Activated gamma-delta T cell treated with Interleukin-2 at 50 U/mL for 16 hours (primary cell): ENCODE data around the gene DNASE1L3.
"Not testable (repeated sequence)": the region's sequence is repeated elsewhere in the genome, so short reads cannot be mapped to it uniquely, and the experiment has no call there.

ENCODE experiments used
- DNase-seq: peaks from one replicate; pipeline ENCODE4 v3.0.0-alpha.2; 2020

The DNASE1L3 gene

GRCh38 chr3:58234516-58234931 lies 23.8 kb upstream of the DNASE1L3 start:
- DNase-seq = no peak

- DNase-seq = no peak
Measured at GRCh38 chr3:58231666-58232065, 20.9 kb upstream of the DNASE1L3 start.

DNA sequence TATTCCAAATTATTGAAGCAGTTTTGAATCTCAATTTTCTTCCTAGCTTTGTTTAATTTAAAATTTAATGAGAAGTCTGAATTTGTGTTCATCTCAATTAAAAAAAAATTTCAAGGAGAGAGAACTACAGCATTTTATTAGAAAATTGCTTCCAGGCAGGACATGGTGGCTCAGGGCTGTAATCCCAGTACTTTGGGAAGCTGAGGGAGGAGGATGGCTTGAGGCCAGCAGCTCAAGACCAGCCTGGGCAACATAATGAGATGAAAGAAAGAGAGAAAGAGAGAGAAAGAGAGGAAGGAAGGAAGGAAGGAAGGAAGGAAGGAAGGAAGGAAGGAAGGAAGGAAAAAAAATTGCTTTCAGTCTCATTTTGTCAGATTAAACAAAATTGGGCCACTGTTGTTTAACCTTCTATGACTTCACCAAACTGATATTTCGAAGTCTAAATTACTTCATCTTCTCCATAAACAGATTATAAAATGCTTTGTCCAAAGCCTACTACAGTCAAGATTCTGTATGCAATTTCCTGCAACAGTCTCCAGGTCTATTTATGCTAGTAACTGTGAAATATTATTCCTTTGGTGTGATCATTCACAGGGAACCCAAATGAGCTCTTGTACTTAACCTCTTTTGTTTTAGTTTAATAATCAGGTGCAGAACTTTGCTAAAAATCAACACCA lies 20.2 kb upstream of the DNASE1L3 start:
- no peak for DNase-seq

- not testable (repeated sequence) for DNase-seq
Measured at GRCh38 chr3:58227933-58228332, 17.2 kb upstream of the DNASE1L3 start.

GRCh38 chr3:58223855-58224254 lies 13.1 kb upstream of the DNASE1L3 start:
- DNase-seq = no peak

DNA sequence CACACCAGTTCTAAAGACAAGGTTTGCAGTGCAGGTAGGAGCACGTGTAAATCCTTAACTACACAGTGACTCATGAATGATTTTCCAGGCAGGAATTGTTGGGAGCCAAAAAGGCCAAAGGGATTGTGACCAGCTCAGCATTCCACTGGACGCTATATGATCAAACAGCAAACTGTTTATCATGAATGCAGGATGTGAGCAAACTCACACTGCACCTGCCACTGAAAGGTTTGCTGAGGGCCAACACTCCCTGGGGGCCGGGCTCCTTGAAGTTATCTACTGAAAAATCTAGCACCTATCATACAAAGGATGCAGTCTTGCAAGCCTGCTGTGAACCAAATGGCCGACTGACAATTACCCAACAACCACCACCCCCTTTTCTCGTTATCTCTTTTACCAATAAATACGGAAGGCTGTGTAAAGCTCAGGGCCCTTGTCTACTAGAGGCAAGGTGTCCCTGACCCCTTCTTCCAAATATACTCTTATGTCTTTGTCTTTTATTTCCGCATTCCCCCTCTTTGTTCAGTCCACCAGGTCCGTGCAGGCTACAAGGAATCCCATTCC lies 11.5 kb upstream of the DNASE1L3 start:
- DNase-seq = no peak

GRCh38 chr3:58218904-58219303 lies 8.1 kb upstream of the DNASE1L3 start:
- DNase-seq = no peak

DNA sequence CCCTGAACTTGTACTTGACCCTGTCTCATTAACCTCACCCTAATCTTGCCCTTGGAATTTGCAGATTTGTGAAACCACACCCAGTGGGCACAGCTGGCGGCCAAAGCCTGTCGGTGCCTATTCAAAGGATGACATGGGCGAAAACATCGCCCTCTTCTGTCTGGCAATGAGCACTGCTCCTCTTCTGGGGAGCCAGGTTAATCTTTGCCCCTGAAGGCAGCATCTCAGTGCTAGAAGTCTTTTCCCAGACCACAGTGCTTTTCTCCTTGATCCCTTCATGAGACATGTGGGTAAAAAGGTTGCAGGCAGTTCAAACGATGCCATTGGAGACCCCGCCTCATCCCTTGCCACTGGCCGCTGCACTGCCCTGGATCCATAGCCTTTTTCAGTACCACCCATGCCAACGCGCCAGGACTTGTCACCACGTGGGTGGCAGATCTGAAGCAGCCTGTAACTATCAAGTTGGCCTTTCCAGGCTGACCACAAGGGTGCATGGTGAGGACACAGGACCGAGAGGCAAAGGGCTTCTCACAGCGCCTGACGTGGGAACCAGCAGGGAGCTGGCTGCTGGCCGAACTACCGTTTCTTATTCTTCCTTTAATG lies 6.5 kb upstream of the DNASE1L3 start:
- peak; percentile 52 for DNase-seq

- DNase-seq = no peak
Measured at GRCh38 chr3:58216496-58217195, 5.9 kb upstream of the DNASE1L3 start.

DNA sequence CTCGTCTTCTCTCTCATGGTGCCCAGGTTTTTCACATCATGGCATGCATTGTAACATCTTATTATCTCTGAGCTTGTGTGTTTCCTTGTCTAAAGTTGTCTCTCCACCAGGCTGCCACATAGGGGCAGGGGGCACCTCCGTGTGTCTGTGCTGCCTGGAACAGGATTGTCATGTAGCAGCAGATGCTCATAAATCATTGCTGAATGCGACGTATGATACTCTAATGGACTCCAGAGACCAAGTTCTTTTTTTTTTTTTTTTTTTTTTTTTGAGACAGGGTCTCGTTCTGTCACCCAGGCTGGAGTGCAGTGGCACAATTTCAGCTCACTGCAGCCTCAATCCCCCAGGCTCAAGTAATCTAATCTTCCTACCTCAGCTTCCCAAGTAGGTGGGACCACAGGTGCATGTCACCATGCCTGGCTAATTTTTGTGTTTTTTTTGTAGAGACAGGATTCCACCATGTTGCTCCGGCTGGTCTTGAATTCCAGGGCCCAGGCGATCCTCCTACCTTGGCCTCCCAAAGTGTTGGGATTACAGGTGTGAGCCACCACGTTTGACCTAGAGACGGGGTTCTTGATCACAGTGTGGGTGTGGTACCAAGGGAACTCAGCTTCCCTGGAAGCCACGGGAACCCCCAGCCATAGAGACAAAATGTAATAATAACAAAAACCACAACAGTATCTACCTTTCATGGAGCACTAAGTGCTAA lies 4.7 kb upstream of the DNASE1L3 start:
- no peak for DNase-seq

DNA sequence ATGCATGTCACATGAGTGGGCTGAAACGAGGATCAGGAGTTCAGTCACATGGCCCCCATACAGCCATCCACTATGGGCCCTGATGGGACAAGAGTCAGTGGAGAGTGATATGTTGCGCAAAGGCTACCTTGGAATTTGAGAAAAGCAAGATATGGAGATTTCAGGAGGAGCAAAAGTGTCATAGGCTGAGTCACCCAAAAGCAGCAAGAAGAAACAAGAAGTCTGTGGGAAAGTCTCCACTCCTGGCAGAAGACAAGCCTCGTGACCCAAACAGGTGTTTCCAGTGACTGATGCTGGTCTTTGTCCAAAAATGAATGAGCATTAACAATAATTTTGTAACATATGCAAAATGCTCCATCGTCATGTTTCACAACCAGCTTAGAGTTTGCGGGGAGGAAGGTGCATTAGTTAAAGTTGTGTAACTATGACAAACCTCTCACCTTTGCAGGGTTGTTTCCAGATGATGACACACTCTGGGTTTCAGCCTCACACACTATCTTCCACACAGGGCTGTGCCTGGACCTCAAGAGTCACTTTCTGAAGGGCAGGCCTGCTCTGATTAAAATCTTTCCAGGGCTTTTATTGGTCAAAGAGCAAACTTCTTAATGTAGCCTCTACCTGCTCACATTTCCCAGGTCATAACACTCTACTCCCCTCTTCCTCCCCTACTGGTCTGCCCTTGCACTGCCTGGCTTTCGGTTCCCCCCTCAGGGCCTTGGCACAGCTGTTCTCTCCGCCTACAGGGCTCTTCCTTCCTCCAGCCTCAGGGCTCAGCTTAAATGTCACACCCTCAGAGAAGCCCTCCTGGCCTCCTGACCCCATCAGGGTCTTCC lies 3.9 kb upstream of the DNASE1L3 start:
- DNase-seq = no peak

GRCh38 chr3:58209933-58210332 lies 839 bp downstream of the DNASE1L3 start:
- DNase-seq = no peak

DNA sequence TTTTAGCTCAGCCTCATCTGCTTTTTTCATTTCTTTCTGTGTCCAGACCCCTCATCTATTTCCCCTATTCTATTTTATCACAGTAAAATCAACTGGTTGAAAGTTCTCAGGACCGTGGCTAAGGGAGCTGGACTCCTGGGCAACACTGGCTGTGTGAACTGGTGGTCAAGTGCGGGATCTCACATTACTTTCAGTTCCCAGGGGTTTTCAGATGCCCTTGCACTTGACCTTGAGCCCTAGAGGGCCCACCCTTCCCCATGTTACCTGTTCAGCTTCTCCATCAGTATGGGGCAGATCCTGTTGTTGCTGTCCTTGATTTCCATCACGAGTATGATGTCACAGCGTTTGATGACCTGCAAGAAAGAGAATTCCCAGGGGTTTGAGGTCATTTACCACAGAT lies 2.8 kb downstream of the DNASE1L3 start:
- DNase-seq = no peak

GRCh38 chr3:58206406-58207011 lies 4.3 kb downstream of the DNASE1L3 start:
- DNase-seq = no peak

- DNase-seq = no peak
Measured at GRCh38 chr3:58205981-58206380, 4.8 kb downstream of the DNASE1L3 start.

DNA sequence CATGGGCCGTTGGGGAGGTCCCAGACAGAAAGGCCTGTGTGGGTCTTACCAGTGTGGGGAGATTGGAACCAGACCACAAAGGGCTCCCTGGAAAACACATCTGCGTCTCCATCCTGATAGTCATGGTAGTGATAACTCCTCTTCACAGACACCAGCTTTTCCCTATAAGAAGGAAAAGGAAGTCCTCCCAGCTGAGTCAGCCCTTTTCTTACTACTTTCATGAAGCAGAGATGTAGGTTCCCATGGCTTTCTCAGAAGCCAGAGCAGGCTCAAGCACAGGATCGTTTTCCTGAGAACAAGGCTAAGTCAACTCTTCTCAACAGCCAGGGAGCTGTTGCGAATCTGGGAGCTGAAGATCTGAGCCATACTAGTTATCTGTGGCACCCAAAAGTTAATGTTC lies 6.1 kb downstream of the DNASE1L3 start:
- DNase-seq = no peak

GRCh38 chr3:58203541-58203940 lies 7.2 kb downstream of the DNASE1L3 start:
- DNase-seq = no peak

DNA sequence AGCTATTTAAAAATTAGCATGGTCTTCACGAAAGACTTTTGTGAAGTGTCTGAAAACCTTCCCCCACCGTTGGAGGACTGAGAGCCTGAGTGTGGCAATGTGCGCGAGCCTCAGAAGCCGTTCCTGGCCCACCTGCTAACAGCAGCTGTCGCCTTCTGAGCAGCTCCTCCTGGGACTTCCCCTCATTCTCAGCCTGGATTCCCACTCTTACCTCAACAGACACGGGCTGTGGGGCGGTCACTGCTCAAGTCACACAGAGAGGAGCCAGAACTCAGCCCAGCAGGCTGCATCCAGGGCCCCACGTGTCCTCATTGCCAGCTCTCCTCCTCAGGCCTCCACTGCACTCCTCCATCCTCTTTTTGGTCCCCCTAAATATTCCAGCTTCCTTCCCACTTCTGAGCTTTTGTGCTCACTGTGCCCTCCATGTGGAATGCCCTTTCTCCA lies 7.8 kb downstream of the DNASE1L3 start:
- no peak for DNase-seq

DNA sequence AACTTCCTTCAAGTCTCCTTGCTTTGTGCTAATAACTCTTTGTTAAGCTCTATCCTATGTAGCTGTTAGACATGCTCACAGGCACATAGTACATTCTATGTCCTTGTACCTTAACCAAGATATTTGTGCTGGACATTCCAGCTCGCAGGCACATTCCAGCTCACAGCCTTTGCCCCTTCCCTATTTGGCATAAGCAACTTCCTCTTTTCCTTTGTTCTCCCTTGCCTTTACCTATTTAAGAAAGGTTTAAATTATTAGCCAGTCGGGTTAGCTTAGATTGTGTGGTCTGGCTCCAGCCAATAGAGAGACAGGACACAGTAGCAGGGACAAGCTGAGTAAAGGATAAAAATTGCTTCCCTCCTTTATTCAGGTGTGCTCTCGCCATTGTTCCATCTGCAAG lies 9.3 kb downstream of the DNASE1L3 start:
- DNase-seq = not testable (repeated sequence)

GRCh38 chr3:58200846-58201355 lies 9.9 kb downstream of the DNASE1L3 start:
- no peak for DNase-seq

GRCh38 chr3:58200121-58200709 lies 10.6 kb downstream of the DNASE1L3 start:
- DNase-seq = no peak
